ENCODE measurements around the gene TRIM8.

- no peak for TF ChIP-seq CTCF (IDR thresholded peaks at IDR 0.05; ENCODE audit: low read depth, low read length)
- no peak for TF ChIP-seq POLR2A (IDR thresholded peaks at IDR 0.05; ENCODE audit: extremely low read depth, insufficient read length)
Measured at GRCh38 chr10:102702742-102703141, 58.5 kb downstream of the TRIM8 start.

Data from NB4 (cell line).